ENCODE data around the gene BRICD5. TPM values are rescaled to one million over a fixed set of nuclear protein-coding genes. Genes with fewer than 3 reads are reported as not detected.

Gene BRICD5
- total and polyA plus RNA-seq, 2 experiments from 2014 or later: 0.56 to 2.9 TPM

DNA sequence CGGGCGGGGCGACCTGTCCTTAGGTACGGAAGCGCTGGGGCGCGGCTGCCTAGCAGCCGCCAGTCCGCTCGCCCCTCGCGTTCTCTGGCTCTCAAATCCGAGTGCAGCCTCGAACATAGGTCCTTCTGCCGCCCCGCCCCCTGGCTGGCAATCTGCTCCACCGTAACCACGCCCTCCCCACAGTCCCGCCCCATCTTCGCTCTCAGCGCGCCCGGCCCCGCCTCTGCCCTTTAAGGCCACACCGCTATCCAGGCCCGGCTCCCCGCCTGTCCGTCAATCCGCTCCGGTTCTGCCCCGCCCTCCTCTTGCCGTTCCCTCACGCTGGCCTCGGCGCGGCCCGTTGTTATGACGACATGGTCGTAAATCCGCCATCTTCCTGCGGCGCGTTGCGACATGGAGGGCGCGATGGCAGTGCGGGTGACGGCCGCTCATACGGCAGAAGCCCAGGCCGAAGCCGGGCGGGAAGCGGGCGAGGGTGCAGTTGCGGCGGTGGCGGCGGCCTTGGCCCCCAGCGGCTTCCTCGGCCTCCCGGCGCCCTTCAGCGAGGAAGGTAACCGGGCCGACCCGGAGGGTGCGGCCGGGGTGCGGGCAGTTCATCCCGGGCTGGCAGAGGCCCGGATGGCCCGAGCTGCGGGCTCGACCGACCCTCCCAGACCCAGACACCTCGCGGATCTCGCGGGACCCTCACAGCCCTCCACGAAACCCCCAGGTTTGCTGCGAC is 12.7 kb upstream of the BRICD5 start, which contains the start of gene E4F1:
Gene E4F1 (plus strand): TSS at position 371 of the 721 bp plus-strand sequence. CDS start 23 bp downstream, at position 394.
- Histone ChIP-seq H3K36me3 (ENCODE audit: low read depth) (no peaks in the 10 kb centered on the region), H3K4me3 (peak within 1 kb of the TSS; percentile 83), H3F3A (ENCODE audit: insufficient read depth) (no peaks in the 10 kb centered on the region), H3K9me2 (ENCODE audit: insufficient read depth) (no peaks in the 10 kb centered on the region), H3K9ac (peak within 1 kb of the TSS; percentile 89), H3K4me2 (ENCODE audit: unreplicated experiment) (peak within 1 kb of the TSS; percentile 90), H3K27me3 (replicated peaks; ENCODE audit: insufficient read depth) (no peaks in the 10 kb centered on the region), H3K4me1 (ENCODE audit: insufficient read depth) (peaks cover 19% of the 10 kb centered on the region), H3K9me3 (ENCODE audit: low read depth) (no peaks in the 10 kb centered on the region), H3K27ac (peak within 1 kb of the TSS; percentile 51), H2AFZ (peak within 1 kb of the TSS; percentile 90), H4K20me1 (ENCODE audit: insufficient read depth) (no peaks in the 10 kb centered on the region), H3K79me2 (ENCODE audit: insufficient read depth) (peaks cover 47% of the 10 kb centered on the region)
- TF ChIP-seq EZH2phosphoT487 (IDR thresholded peaks at IDR 0.05; ENCODE audit: insufficient read depth, low read depth) (no peak), EZH2 (IDR thresholded peaks at IDR 0.05; ENCODE audit: insufficient read depth, poor library complexity, severe bottlenecking) (no peak)
- in situ Hi-C loops (cut with MboI): no loop called here
- DNase-seq: peak; percentile 100
- WGBS, 2 experiments (ENCODE audit: low coverage in 1 of 2, low lambda C conversion rate in 2 of 2, missing lambda C conversion rate in 2 of 2): 0 to 1% methylated on average over 60 to 76 of the region's 82 CpGs

DNA sequence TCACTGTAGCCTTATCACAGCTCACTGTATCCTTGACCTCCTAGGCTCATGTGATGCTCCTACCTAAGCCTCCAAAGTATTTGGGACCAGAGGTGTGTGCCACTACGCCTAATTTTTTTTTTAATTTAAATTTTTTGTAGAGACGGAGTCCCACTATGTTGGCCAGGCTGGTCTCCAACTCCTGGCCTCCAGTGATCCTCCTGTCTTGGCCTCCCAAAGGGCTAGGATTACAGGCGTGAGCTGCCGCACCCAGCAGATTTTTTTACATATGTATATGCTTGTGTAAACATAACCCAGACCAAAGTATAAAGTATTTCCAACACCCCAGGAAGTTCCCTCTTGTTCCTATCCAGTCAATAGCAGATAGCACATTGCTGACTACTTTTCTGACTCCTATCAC is 5.7 kb upstream of the BRICD5 start:
- Histone ChIP-seq H3K4me2 (ENCODE audit: unreplicated experiment) (no peak overlapping the region), H3K4me1 (ENCODE audit: insufficient read depth) (peaks cover 10% of the 10 kb centered on the region; the same call in 1 of the 2 replicates), H3K27ac (no peak overlapping the region), H3K79me2 (ENCODE audit: insufficient read depth) (peaks cover 24% of the 10 kb centered on the region), H3K27me3 (replicated peaks; ENCODE audit: insufficient read depth) (no peaks in the 10 kb centered on the region), H3K9me3 (ENCODE audit: low read depth) (no peaks in the 10 kb centered on the region), H2AFZ (peak overlapping the region; percentile 80; the same call in 1 of the 2 replicates), H4K20me1 (ENCODE audit: insufficient read depth) (no peaks in the 10 kb centered on the region), H3K36me3 (ENCODE audit: low read depth) (no peaks in the 10 kb centered on the region), H3F3A (ENCODE audit: insufficient read depth) (no peaks in the 10 kb centered on the region), H3K9ac (no peak overlapping the region), H3K4me3 (no peak overlapping the region), H3K9me2 (ENCODE audit: insufficient read depth) (no peaks in the 10 kb centered on the region)
- TF ChIP-seq EZH2phosphoT487 (IDR thresholded peaks at IDR 0.05; ENCODE audit: insufficient read depth, low read depth) (no peak), EZH2 (IDR thresholded peaks at IDR 0.05; ENCODE audit: insufficient read depth, poor library complexity, severe bottlenecking) (no peak)
- no peak for DNase-seq
- WGBS, 2 experiments (ENCODE audit: low coverage in 1 of 2, low lambda C conversion rate in 2 of 2, missing lambda C conversion rate in 2 of 2): 98 to 99% methylated on average over 4 of the region's 4 CpGs
- in situ Hi-C loops (cut with MboI): no loop called here

DNA sequence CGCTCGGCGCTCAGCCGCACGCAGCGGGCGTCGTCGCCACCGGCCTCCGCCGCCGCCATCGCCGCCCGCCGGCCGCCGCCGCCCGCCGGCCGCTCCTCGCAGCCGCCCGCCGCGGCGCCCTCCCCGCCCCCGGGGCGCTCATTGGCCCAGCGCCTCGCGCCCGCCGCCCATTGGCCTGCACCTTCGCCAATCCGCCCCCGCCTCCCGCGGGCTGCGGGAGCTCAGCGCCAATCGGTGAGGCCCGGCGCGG is 4.0 kb upstream of the BRICD5 start, which contains the start of gene PGP:
Gene PGP (minus strand): TSS at position 122 of the 250 bp plus-strand sequence. CDS start 63 bp downstream, at position 59.
- Histone ChIP-seq H3K27me3 (replicated peaks; ENCODE audit: insufficient read depth) (no peaks in the 10 kb centered on the region), H3K4me1 (ENCODE audit: insufficient read depth) (peaks cover 10% of the 10 kb centered on the region; the same call in 1 of the 2 replicates), H3K4me3 (peak within 1 kb of the TSS; percentile 72), H4K20me1 (ENCODE audit: insufficient read depth) (no peaks in the 10 kb centered on the region), H3K79me2 (ENCODE audit: insufficient read depth) (peaks cover 24% of the 10 kb centered on the region), H3K9ac (peak within 1 kb of the TSS; percentile 87), H3K27ac (peak within 1 kb of the TSS; percentile 86), H2AFZ (peak within 1 kb of the TSS; percentile 80), H3K9me3 (ENCODE audit: low read depth) (no peaks in the 10 kb centered on the region), H3F3A (ENCODE audit: insufficient read depth) (no peaks in the 10 kb centered on the region), H3K9me2 (ENCODE audit: insufficient read depth) (no peaks in the 10 kb centered on the region), H3K4me2 (ENCODE audit: unreplicated experiment) (peak within 1 kb of the TSS; percentile 87), H3K36me3 (ENCODE audit: low read depth) (no peaks in the 10 kb centered on the region)
- WGBS, 2 experiments (ENCODE audit: low coverage in 1 of 2, low lambda C conversion rate in 2 of 2, missing lambda C conversion rate in 2 of 2): 0 to 8% methylated on average over 8 to 16 of the region's 48 CpGs
- no peak for DNase-seq
- TF ChIP-seq EZH2phosphoT487 (IDR thresholded peaks at IDR 0.05; ENCODE audit: insufficient read depth, low read depth) (no peak), EZH2 (IDR thresholded peaks at IDR 0.05; ENCODE audit: insufficient read depth, poor library complexity, severe bottlenecking) (no peak)
- in situ Hi-C loops (cut with MboI): no loop called here

DNA sequence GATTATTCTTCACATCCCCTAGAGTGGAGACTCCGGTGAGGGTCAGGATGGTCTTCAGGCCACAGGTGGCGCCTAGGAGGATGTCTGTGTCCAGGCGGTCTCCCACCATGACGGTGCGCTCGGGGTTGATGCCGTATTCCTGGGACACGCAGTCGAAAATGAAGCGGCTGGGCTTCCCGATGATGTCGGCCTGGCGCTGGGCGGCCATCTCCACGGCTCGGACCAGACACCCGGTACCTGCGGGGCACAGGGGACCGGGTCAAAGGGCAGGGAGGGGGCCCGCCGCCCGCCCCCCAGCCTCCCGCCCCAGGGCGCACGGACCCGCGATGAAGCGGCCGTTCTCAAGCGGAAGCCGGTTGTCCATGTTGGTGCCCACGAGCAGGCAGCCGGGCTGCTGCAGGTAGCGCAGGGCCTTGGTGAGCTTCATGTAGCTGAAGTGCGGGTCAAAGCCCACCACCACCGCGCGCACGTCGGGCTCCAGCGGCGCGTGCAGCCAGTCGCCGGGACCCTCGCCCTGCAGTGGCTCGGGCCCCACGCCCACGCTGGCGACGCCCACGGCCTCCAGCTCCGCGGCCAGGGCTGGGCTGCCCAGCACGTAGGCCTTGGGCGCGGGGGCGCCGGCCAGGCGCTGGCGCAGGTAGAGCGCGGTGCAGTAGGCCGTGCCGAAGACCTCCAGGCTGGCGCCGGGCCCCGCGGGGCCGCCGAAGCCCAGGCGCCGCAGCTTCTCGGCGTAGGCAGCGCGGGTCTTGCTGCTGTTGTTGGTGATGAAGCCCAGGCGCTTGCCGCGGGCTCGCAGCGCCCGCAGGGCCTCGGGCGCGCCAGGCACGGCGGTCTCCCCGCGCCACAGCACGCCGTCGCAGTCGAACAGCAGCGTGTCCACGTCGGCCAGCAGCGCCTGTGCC is 3.4 kb upstream of the BRICD5 start:
- Histone ChIP-seq H2AFZ (peak overlapping the region; percentile 62; the same call in 1 of the 2 replicates), H3K9ac (peak overlapping the region; percentile 87), H3F3A (ENCODE audit: insufficient read depth) (no peaks in the 10 kb centered on the region), H3K79me2 (ENCODE audit: insufficient read depth) (peaks cover 24% of the 10 kb centered on the region), H3K9me3 (ENCODE audit: low read depth) (no peaks in the 10 kb centered on the region), H3K4me1 (ENCODE audit: insufficient read depth) (peaks cover 10% of the 10 kb centered on the region; the same call in 1 of the 2 replicates), H3K36me3 (ENCODE audit: low read depth) (no peaks in the 10 kb centered on the region), H3K27ac (peak overlapping the region; percentile 70), H3K4me2 (ENCODE audit: unreplicated experiment) (peak overlapping the region; percentile 87), H4K20me1 (ENCODE audit: insufficient read depth) (no peaks in the 10 kb centered on the region), H3K27me3 (replicated peaks; ENCODE audit: insufficient read depth) (no peaks in the 10 kb centered on the region), H3K4me3 (peak overlapping the region; percentile 72), H3K9me2 (ENCODE audit: insufficient read depth) (no peaks in the 10 kb centered on the region)
- TF ChIP-seq EZH2phosphoT487 (IDR thresholded peaks at IDR 0.05; ENCODE audit: insufficient read depth, low read depth) (no peak), EZH2 (IDR thresholded peaks at IDR 0.05; ENCODE audit: insufficient read depth, poor library complexity, severe bottlenecking) (no peak)
- peak; percentile 59 for DNase-seq
- WGBS, 2 experiments (ENCODE audit: low coverage in 1 of 2, low lambda C conversion rate in 2 of 2, missing lambda C conversion rate in 2 of 2): 1% methylated on average over 65 to 76 of the region's 98 CpGs
- in situ Hi-C loops (cut with MboI): no loop called here
